GM12891 (cell line): ENCODE results near the gene CES5A.

Experiments used
- PAX5 ChIP-seq: IDR thresholded peaks from 2 replicates; pipeline ENCODE4 v1.6.1; 2011; ENCODE audit warnings: low read length, moderate library complexity, mild to moderate bottlenecking; ENCODE audit not compliant: insufficient read depth, severe bottlenecking
- POLR2A ChIP-seq: IDR thresholded peaks from 2 replicates; pipeline ENCODE4 v1.6.1; 2011; ENCODE audit warnings: low read depth, low read length, control low read depth
- POLR2AphosphoS5 ChIP-seq: IDR thresholded peaks from 2 replicates; pipeline ENCODE4 v1.6.1; 2011; ENCODE audit warnings: low read depth, low read length, control low read depth
- POU2F2 ChIP-seq: IDR thresholded peaks from 2 replicates; pipeline ENCODE4 v1.6.1; 2011; ENCODE audit warnings: low read depth, mild to moderate bottlenecking, control low read depth, low read length, moderate library complexity
- SPI1 ChIP-seq: IDR thresholded peaks from 2 replicates; pipeline ENCODE4 v1.6.1; 2011; ENCODE audit warnings: low read depth, low read length, control low read depth
- TAF1 ChIP-seq: IDR thresholded peaks from 2 replicates; pipeline ENCODE4 v1.6.1; 2011; ENCODE audit warnings: low read depth, low read length, control low read depth

GRCh38 chr16:55809851-55810250, 65.3 kb downstream of the CES5A start:
- TF ChIP-seq POLR2A (no peak), POLR2AphosphoS5 (no peak), TAF1 (no peak), SPI1 (no peak), POU2F2 (no peak), PAX5 (no peak)
